H9 (cell line): ENCODE measurements around the gene RTL5. TPM values are rescaled to one million over a fixed set of nuclear protein-coding genes. Genes with fewer than 3 reads are reported as not detected.
A peak's percentile ranks its signal among the peaks of the same experiment; 100 is the strongest.

Source experiments
- DNase-seq: peaks from one replicate; pipeline ENCODE4 v3.0.0-alpha.2; 2017
- H2AFZ ChIP-seq: one replicate; pipeline ENCODE4 v1.6.1; 2013; ENCODE audit warnings: mild to moderate bottlenecking, low read length, control low read depth, moderate library complexity
- H2AK5ac ChIP-seq: 2 replicates; pipeline ENCODE4 v1.6.1; 2013; ENCODE audit warnings: low read length, control low read depth, mixed read lengths; ENCODE audit not compliant: insufficient read length
- H2BK120ac ChIP-seq: one replicate; pipeline ENCODE4 v1.6.1; 2013; ENCODE audit warnings: low read depth, mild to moderate bottlenecking, low read length, control low read depth, inconsistent platforms; ENCODE audit not compliant: poor library complexity, severe bottlenecking
- H2BK12ac ChIP-seq: 2 replicates; pipeline ENCODE4 v1.6.1; 2013; ENCODE audit warnings: low read length, control low read depth, mixed read lengths, low read depth; ENCODE audit not compliant: insufficient read length
- H2BK15ac ChIP-seq: 2 replicates; pipeline ENCODE4 v1.6.1; 2013; ENCODE audit warnings: low read depth, low read length, control low read depth
- H2BK20ac ChIP-seq: one replicate; pipeline ENCODE4 v1.6.1; 2013; ENCODE audit warnings: low read depth, mild to moderate bottlenecking, low read length, control low read depth, inconsistent platforms; ENCODE audit not compliant: poor library complexity, severe bottlenecking
- H2BK5ac ChIP-seq: 2 replicates; pipeline ENCODE4 v1.6.1; 2013; ENCODE audit warnings: low read length, control low read depth, mixed read lengths; ENCODE audit not compliant: insufficient read length
- H3K14ac ChIP-seq: 2 replicates; pipeline ENCODE4 v1.6.1; 2013; ENCODE audit warnings: low read length, control low read depth; ENCODE audit not compliant: insufficient read depth
- H3K18ac ChIP-seq: 2 replicates; pipeline ENCODE4 v1.6.1; 2013; ENCODE audit warnings: low read depth, mild to moderate bottlenecking, mixed read lengths, low read length, control low read depth; ENCODE audit not compliant: insufficient read length
- H3K23ac ChIP-seq: 2 replicates; pipeline ENCODE4 v1.6.1; 2013; ENCODE audit warnings: low read length, control low read depth, mixed read lengths, low read depth; ENCODE audit not compliant: insufficient read length
- H3K23me2 ChIP-seq: 2 replicates; pipeline ENCODE4 v1.6.1; 2013; ENCODE audit warnings: low read depth, mild to moderate bottlenecking, mixed read lengths, low read length, control low read depth; ENCODE audit not compliant: insufficient read length, poor library complexity, severe bottlenecking
- H3K27ac ChIP-seq: 2 replicates; pipeline ENCODE4 v1.5.1; 2013; ENCODE audit warnings: low read length, control low read depth, mixed read lengths, low read depth; ENCODE audit not compliant: insufficient read length
- H3K27me3 ChIP-seq: 2 replicates; pipeline ENCODE4 v1.6.1; 2013; ENCODE audit warnings: low read length, control low read depth, inconsistent platforms; ENCODE audit not compliant: insufficient read depth
- H3K4ac ChIP-seq: 2 replicates; pipeline ENCODE4 v1.6.1; 2013; ENCODE audit warnings: low read depth, mild to moderate bottlenecking, control low read depth, inconsistent platforms, low read length, moderate library complexity
- H3K4me1 ChIP-seq: 2 replicates; pipeline ENCODE4 v1.6.1; 2013; ENCODE audit warnings: low read length, control low read depth, inconsistent platforms; ENCODE audit not compliant: insufficient read depth
- H3K4me2 ChIP-seq: 2 replicates; pipeline ENCODE4 v1.6.1; 2013; ENCODE audit warnings: low read length, control low read depth, mixed read lengths; ENCODE audit not compliant: insufficient read length, insufficient read depth
- H3K56ac ChIP-seq: 2 replicates; pipeline ENCODE4 v1.6.1; 2013; ENCODE audit warnings: low read depth, mild to moderate bottlenecking, mixed read lengths, low read length, control low read depth; ENCODE audit not compliant: insufficient read length
- H3K79me1 ChIP-seq: 2 replicates; pipeline ENCODE4 v1.6.1; 2013; ENCODE audit warnings: low read depth, mild to moderate bottlenecking, moderate library complexity, low read length, control low read depth, inconsistent platforms; ENCODE audit not compliant: insufficient read depth, poor library complexity, severe bottlenecking
- H3K79me2 ChIP-seq: 2 replicates; pipeline ENCODE4 v1.6.1; 2013; ENCODE audit warnings: low read length, control low read depth, inconsistent platforms; ENCODE audit not compliant: insufficient read depth
- H3K9ac ChIP-seq: 2 replicates; pipeline ENCODE4 v1.6.1; 2013; ENCODE audit warnings: low read length, control low read depth, mixed read lengths; ENCODE audit not compliant: insufficient read length; ENCODE audit errors: extremely low read depth
- H3K9me3 ChIP-seq: one replicate; pipeline ENCODE4 v1.6.1; 2013; ENCODE audit warnings: low read depth, low read length, inconsistent platforms; ENCODE audit not compliant: control insufficient read depth
- H3T11ph ChIP-seq: one replicate; pipeline ENCODE4 v1.6.1; 2013; ENCODE audit warnings: mild to moderate bottlenecking, low read length, control low read depth, inconsistent platforms
- H4K20me1 ChIP-seq: one replicate; pipeline ENCODE4 v1.6.1; 2013; ENCODE audit not compliant: control insufficient read depth, insufficient read length, insufficient read depth
- H4K5ac ChIP-seq: 2 replicates; pipeline ENCODE4 v1.6.1; 2013; ENCODE audit warnings: low read depth, mild to moderate bottlenecking, mixed read lengths, low read length, control low read depth; ENCODE audit not compliant: insufficient read length
- H4K8ac ChIP-seq: replicated peaks from 2 replicates; pipeline ENCODE4 v1.6.1; 2013; ENCODE audit warnings: low read length, control low read depth, mixed read lengths, low read depth; ENCODE audit not compliant: insufficient read length
- H4K91ac ChIP-seq: 2 replicates; pipeline ENCODE4 v1.6.1; 2013; ENCODE audit warnings: low read depth, mild to moderate bottlenecking, moderate library complexity, mixed read lengths, low read length, control low read depth; ENCODE audit not compliant: insufficient read length
- H3K27ac Mint-ChIP-seq, 3 experiments: 2 replicates in 2 of 3; 3 replicates in 1 of 3; pipeline ENCODE4 v1.8.0; 2020 to 2021; ENCODE audit warnings: mixed read lengths in 3 of 3, mild to moderate bottlenecking in 1 of 3, moderate library complexity in 1 of 3
- H3K27me3 Mint-ChIP-seq: 2 replicates; pipeline ENCODE4 v1.8.0; 2021; ENCODE audit warnings: low read depth, mild to moderate bottlenecking, moderate library complexity, mixed read lengths
- H3K36me3 Mint-ChIP-seq, 3 experiments: 2 replicates in 2 of 3; 3 replicates in 1 of 3; pipeline ENCODE4 v1.8.0; 2020 to 2021; ENCODE audit warnings: low read depth in 3 of 3, mixed read lengths in 3 of 3; ENCODE audit not compliant: insufficient read depth in 1 of 3
- H3K4me1 Mint-ChIP-seq, 2 experiments: 2 replicates each; pipeline ENCODE4 v1.8.0; 2020; ENCODE audit warnings: mixed read lengths in 2 of 2
- H3K4me3 Mint-ChIP-seq, 2 experiments: 2 replicates in 1 of 2; 3 replicates in 1 of 2; pipeline ENCODE4 v1.8.0; 2020 to 2021; ENCODE audit warnings: mild to moderate bottlenecking in 2 of 2, mixed read lengths in 2 of 2, moderate library complexity in 1 of 2
- H3K9me3 Mint-ChIP-seq, 2 experiments: 2 replicates in 1 of 2; 3 replicates in 1 of 2; pipeline ENCODE4 v1.8.0; 2020; ENCODE audit warnings: mild to moderate bottlenecking in 2 of 2, mixed read lengths in 2 of 2, moderate library complexity in 1 of 2
- WGBS: extraction: QIAGEN DNeasy Blood & Tissue Kit; methylation state at CpG from one replicate; pipeline ENCODE4 v1.1.7; 2013; ENCODE audit warnings: missing lambda C conversion rate, low lambda C conversion rate, mixed read lengths; ENCODE audit not compliant: insufficient read length; ENCODE audit errors: extremely low coverage; 5-methylcytosine and 5-hydroxymethylcytosine counted together
- total RNA-seq: library from RNA; stranded (reverse); gene quantifications from 2 replicates; pipeline ENCODE4 v1.2.1, GENCODE V29; 2021
- TF ChIP-seq, protein P1 (sequence below): fragments of 200-600 bp; sonication (generic); conservative IDR thresholded peaks from 3 replicates; pipeline ENCODE4 v1.8.0; 2021; ENCODE audit warnings: antibody characterized with exemption, mild to moderate bottlenecking

Gene RTL5
- total RNA-seq, 1 experiment from 2014 or later = 1.2 TPM

- Histone ChIP-seq H4K8ac (no peak overlapping the region), H3K27me3 (no peaks in the 10 kb centered on the region), H2BK5ac (no peak overlapping the region), H3T11ph (no peak overlapping the region), H4K20me1 (no peaks in the 10 kb centered on the region), H4K91ac (no peak overlapping the region), H3K18ac (no peak overlapping the region), H3K23me2 (no peaks in the 10 kb centered on the region), H2AK5ac (no peak overlapping the region), H3K79me2 (no peaks in the 10 kb centered on the region), H3K23ac (no peak overlapping the region), H3K9ac (no peak overlapping the region), H3K4me1 (no peaks in the 10 kb centered on the region; the same call in 1 of the 2 replicates), H3K4ac (no peak overlapping the region), H3K14ac (peak overlapping the region; percentile 65; the same call in 1 of the 2 replicates), H3K4me2 (no peak overlapping the region), H2BK12ac (no peak overlapping the region), H3K79me1 (no peaks in the 10 kb centered on the region), H3K27ac (no peak overlapping the region), H2BK120ac (no peak overlapping the region), H2AFZ (no peak overlapping the region), H2BK20ac (no peak overlapping the region), H4K5ac (no peak overlapping the region), H3K56ac (no peak overlapping the region), H3K9me3 (peaks cover 34% of the 10 kb centered on the region), H2BK15ac (no peak overlapping the region)
- Mint-ChIP-seq H3K27ac (peak overlapping the region in 2 of 3 experiments; percentile 44 to 86; a peak in 3 of 7 replicates), H3K36me3 (peaks cover 4 to 13% (median 5%) of the 10 kb centered on the region in 3 experiments; a peak in 5 of 7 replicates), H3K9me3 (peaks cover 71 to 73% of the 10 kb centered on the region in 2 experiments), H3K27me3 (no peaks in the 10 kb centered on the region; the same call in 1 of the 2 replicates), H3K4me3 (no peak overlapping the region), H3K4me1 (peaks cover 12 to 13% of the 10 kb centered on the region in 2 experiments)
- no CpG with 5 or more reads among the region's 4 CpGs for WGBS
- peak; percentile 44 for DNase-seq
- TF ChIP-seq, protein P1, sequence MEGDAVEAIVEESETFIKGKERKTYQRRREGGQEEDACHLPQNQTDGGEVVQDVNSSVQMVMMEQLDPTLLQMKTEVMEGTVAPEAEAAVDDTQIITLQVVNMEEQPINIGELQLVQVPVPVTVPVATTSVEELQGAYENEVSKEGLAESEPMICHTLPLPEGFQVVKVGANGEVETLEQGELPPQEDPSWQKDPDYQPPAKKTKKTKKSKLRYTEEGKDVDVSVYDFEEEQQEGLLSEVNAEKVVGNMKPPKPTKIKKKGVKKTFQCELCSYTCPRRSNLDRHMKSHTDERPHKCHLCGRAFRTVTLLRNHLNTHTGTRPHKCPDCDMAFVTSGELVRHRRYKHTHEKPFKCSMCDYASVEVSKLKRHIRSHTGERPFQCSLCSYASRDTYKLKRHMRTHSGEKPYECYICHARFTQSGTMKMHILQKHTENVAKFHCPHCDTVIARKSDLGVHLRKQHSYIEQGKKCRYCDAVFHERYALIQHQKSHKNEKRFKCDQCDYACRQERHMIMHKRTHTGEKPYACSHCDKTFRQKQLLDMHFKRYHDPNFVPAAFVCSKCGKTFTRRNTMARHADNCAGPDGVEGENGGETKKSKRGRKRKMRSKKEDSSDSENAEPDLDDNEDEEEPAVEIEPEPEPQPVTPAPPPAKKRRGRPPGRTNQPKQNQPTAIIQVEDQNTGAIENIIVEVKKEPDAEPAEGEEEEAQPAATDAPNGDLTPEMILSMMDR = no peak
Measured at GRCh38 chrX:72101597-72102037, 30.1 kb downstream of the RTL5 start.
